CMK (cell line): ENCODE measurements around the gene IL18RAP.

Experiments
- DNase-seq: peaks from one replicate; pipeline ENCODE4 v3.0.0-alpha.2; 2010; ENCODE audit warnings: low read depth

IL18RAP gene

GRCh38 chr2:102423368-102423767 is 408 bp downstream of the IL18RAP start:
- DNase-seq: no peak

- no peak for DNase-seq
Observed at GRCh38 chr2:102424754-102425153, 1.8 kb downstream of the IL18RAP start.

GRCh38 chr2:102425441-102426132 is 2.6 kb downstream of the IL18RAP start:
- no peak for DNase-seq

- no peak for DNase-seq
Observed at GRCh38 chr2:102427249-102427648, 4.3 kb downstream of the IL18RAP start.

- no peak for DNase-seq
Observed at GRCh38 chr2:102428573-102428972, 5.6 kb downstream of the IL18RAP start.

GRCh38 chr2:102432386-102432785 is 9.4 kb downstream of the IL18RAP start:
- no peak for DNase-seq

GRCh38 chr2:102433973-102434654 is 11.2 kb downstream of the IL18RAP start:
- no peak for DNase-seq

- DNase-seq: no peak
Observed at GRCh38 chr2:102434655-102435381, 11.9 kb downstream of the IL18RAP start.

- DNase-seq: no peak
Observed at GRCh38 chr2:102435741-102436140, 12.8 kb downstream of the IL18RAP start.

- no peak for DNase-seq
Observed at GRCh38 chr2:102436323-102436722, 13.4 kb downstream of the IL18RAP start.

GRCh38 chr2:102437122-102437521 is 14.2 kb downstream of the IL18RAP start:
- DNase-seq: no peak

GRCh38 chr2:102438111-102438510 is 15.2 kb downstream of the IL18RAP start:
- DNase-seq: no peak

- no peak for DNase-seq
Observed at GRCh38 chr2:102438578-102438977, 15.6 kb downstream of the IL18RAP start.

- no peak for DNase-seq
Observed at GRCh38 chr2:102439065-102439695, 16.2 kb downstream of the IL18RAP start.

- DNase-seq: no peak
Observed at GRCh38 chr2:102442967-102443828, 20.2 kb downstream of the IL18RAP start.

GRCh38 chr2:102444233-102444632 is 21.3 kb downstream of the IL18RAP start:
- DNase-seq: no peak

- DNase-seq: no peak
Observed at GRCh38 chr2:102446936-102447335, 24.0 kb downstream of the IL18RAP start.

- DNase-seq: no peak
Observed at GRCh38 chr2:102449370-102449974, 26.5 kb downstream of the IL18RAP start.

GRCh38 chr2:102451968-102452367 is 29.0 kb downstream of the IL18RAP start:
- no peak for DNase-seq

- no peak for DNase-seq
Observed at GRCh38 chr2:102453501-102453900, 30.5 kb downstream of the IL18RAP start.

GRCh38 chr2:102455061-102455670 is 32.2 kb downstream of the IL18RAP start:
- no peak for DNase-seq
